Measurements from ENCODE around the gene GOLGA1.

DNA sequence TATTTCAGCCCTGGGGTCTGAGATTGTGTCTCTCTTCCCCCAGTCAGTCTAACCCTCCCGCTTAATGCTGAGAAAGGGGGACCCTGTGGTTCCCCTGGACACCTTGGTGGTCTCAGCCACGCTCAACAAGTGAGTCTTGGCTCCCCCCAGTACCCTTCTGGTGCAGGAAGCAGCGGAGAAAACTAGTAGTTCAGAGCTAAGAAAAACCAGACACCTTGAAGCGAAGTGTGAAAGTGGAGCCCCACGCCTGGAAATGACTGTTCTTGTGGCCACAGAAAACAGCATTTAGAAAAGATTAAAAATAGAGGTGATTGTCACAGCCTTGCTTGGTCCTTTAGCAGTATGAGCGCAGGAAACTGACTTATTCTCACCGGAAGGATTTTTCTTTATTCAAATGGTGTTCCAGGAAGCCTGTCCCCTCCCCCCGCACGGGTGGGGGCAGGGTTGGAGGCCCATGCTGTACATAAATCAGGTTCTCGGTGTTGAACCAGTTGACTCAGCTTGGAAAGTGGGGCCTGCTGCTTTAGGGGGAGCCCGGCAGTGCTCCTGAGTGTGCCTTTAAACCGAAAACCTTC is 70.8 kb downstream of the GOLGA1 start:
- TF ChIP-seq, protein P1, sequence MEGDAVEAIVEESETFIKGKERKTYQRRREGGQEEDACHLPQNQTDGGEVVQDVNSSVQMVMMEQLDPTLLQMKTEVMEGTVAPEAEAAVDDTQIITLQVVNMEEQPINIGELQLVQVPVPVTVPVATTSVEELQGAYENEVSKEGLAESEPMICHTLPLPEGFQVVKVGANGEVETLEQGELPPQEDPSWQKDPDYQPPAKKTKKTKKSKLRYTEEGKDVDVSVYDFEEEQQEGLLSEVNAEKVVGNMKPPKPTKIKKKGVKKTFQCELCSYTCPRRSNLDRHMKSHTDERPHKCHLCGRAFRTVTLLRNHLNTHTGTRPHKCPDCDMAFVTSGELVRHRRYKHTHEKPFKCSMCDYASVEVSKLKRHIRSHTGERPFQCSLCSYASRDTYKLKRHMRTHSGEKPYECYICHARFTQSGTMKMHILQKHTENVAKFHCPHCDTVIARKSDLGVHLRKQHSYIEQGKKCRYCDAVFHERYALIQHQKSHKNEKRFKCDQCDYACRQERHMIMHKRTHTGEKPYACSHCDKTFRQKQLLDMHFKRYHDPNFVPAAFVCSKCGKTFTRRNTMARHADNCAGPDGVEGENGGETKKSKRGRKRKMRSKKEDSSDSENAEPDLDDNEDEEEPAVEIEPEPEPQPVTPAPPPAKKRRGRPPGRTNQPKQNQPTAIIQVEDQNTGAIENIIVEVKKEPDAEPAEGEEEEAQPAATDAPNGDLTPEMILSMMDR (IDR thresholded peaks at IDR 0.05): no peak
- TF ChIP-seq POLR2A (IDR thresholded peaks at IDR 0.05): no peak

Measured in uterus (tissue), 2 donors.